ENCODE data around the gene MRPS16. TPM values are rescaled to one million over a fixed set of nuclear protein-coding genes. Genes with fewer than 3 reads are reported as not detected.

The MRPS16 gene
- total and polyA plus RNA-seq, 2 donors from 2014 or later = 82.9 to 160 TPM

- DNase-seq = no peak
- TF ChIP-seq CTCF (IDR thresholded peaks at IDR 0.05; ENCODE audit: borderline replicate concordance, extremely low read depth, insufficient read depth) = no peak
Measured at GRCh38 chr10:73206385-73206784, 46.1 kb downstream of the MRPS16 start.

GRCh38 chr10:73205890-73206289, 46.6 kb downstream of the MRPS16 start:
- DNase-seq (no peak), FAIRE-seq (no peak)
- Histone ChIP-seq H3K27me3 (ENCODE audit: control insufficient read depth, insufficient read depth, low read length) (no peaks in the 10 kb centered on the region), H3K4me3 (ENCODE audit: low read length in 3 of 3) (no peak overlapping the region), H3K4me1 (ENCODE audit: control insufficient read depth in 2 of 3, insufficient read depth in 2 of 3, low read depth in 1 of 3, low read length in 3 of 3) (peaks cover 0 to 7% (median 0%) of the 10 kb centered on the region in 3 donors), H3K27ac (ENCODE audit: low read depth in 2 of 2, low read length in 2 of 2) (no peak overlapping the region), H3K36me3 (ENCODE audit: control insufficient read depth in 2 of 3, insufficient read depth in 3 of 3, low read length in 3 of 3) (peaks cover 0 to 14% (median 2%) of the 10 kb centered on the region in 3 donors), H3K9ac (ENCODE audit: low read length in 3 of 3) (no peak overlapping the region), H3K9me3 (ENCODE audit: control insufficient read depth in 2 of 3, insufficient read depth in 1 of 3, low read length in 3 of 3) (no peaks in the 10 kb centered on the region)
- TF ChIP-seq CTCF (IDR thresholded peaks at IDR 0.05; ENCODE audit: borderline replicate concordance, extremely low read depth, insufficient read depth) = no peak
- intact Hi-C loops (cut with DNase I) = no loop called here

More at GRCh38 chr10:73206385-73206784, 46.1 kb downstream of the MRPS16 start:
- Histone ChIP-seq H3K36me3 (ENCODE audit: control insufficient read depth in 2 of 3, insufficient read depth in 3 of 3, low read length in 3 of 3) (peaks cover 0 to 16% (median 2%) of the 10 kb centered on the region in 3 donors), H3K4me1 (ENCODE audit: control insufficient read depth in 2 of 3, insufficient read depth in 2 of 3, low read depth in 1 of 3, low read length in 3 of 3) (peaks cover 0 to 7% (median 0%) of the 10 kb centered on the region in 3 donors), H3K27me3 (ENCODE audit: control insufficient read depth, insufficient read depth, low read length) (no peaks in the 10 kb centered on the region), H3K4me3 (ENCODE audit: low read length in 3 of 3) (no peak overlapping the region), H3K27ac (ENCODE audit: low read depth in 2 of 2, low read length in 2 of 2) (no peak overlapping the region), H3K9me3 (ENCODE audit: control insufficient read depth in 2 of 3, insufficient read depth in 1 of 3, low read length in 3 of 3) (no peaks in the 10 kb centered on the region), H3K9ac (ENCODE audit: low read length in 3 of 3) (no peak overlapping the region)
- intact Hi-C loops (cut with DNase I) = no loop called here
- FAIRE-seq = no peak

GRCh38 chr10:73205081-73205480, 47.4 kb downstream of the MRPS16 start:
- DNase-seq (no peak), FAIRE-seq (no peak)
- no peak overlapping the region for H3K9ac ChIP-seq (ENCODE audit: low read length in 3 of 3)
- H3K27ac ChIP-seq (ENCODE audit: low read depth in 2 of 2, low read length in 2 of 2) = no peak overlapping the region
- H3K4me1 ChIP-seq (ENCODE audit: control insufficient read depth in 2 of 3, insufficient read depth in 2 of 3, low read depth in 1 of 3, low read length in 3 of 3) = peaks cover 0 to 6% (median 0%) of the 10 kb centered on the region in 3 donors
- no peak for TF ChIP-seq CTCF (IDR thresholded peaks at IDR 0.05; ENCODE audit: borderline replicate concordance, extremely low read depth, insufficient read depth)
- H3K27me3 ChIP-seq (ENCODE audit: control insufficient read depth, insufficient read depth, low read length) = no peaks in the 10 kb centered on the region
- H3K36me3 ChIP-seq (ENCODE audit: control insufficient read depth in 2 of 3, insufficient read depth in 3 of 3, low read length in 3 of 3) = peaks cover 0 to 9% (median 2%) of the 10 kb centered on the region in 3 donors
- no peaks in the 10 kb centered on the region for H3K9me3 ChIP-seq (ENCODE audit: control insufficient read depth in 2 of 3, insufficient read depth in 1 of 3, low read length in 3 of 3)
- H3K4me3 ChIP-seq (ENCODE audit: low read length in 3 of 3) = no peak overlapping the region
- intact Hi-C loops (cut with DNase I) = no loop called here

Other genes with a start within 250 kb of the MRPS16 start
- gene P4HA1, start 155.8 kb downstream of the MRPS16 start, total RNA-seq = 25.3 TPM
- 15.7 TPM for gene P4HA1, start 155.8 kb downstream of the MRPS16 start, polyA plus RNA-seq (ENCODE audit: insufficient read depth, low read depth, low replicate concordance)
- gene NUDT13, start 142.2 kb downstream of the MRPS16 start, total RNA-seq = 3.3 TPM
- 3.7 TPM for gene NUDT13, start 142.2 kb downstream of the MRPS16 start, polyA plus RNA-seq (ENCODE audit: insufficient read depth, low read depth, low replicate concordance)
- 27.5 TPM for gene ECD, start 84.6 kb downstream of the MRPS16 start, total RNA-seq
- 15.2 TPM for gene ECD, start 84.6 kb downstream of the MRPS16 start, polyA plus RNA-seq (ENCODE audit: insufficient read depth, low read depth, low replicate concordance)
- gene FAM149B1, start 84.5 kb downstream of the MRPS16 start, total RNA-seq = 24.9 TPM
- gene FAM149B1, start 84.5 kb downstream of the MRPS16 start, polyA plus RNA-seq (ENCODE audit: insufficient read depth, low read depth, low replicate concordance) = 21.7 TPM
- gene DNAJC9, start 5.4 kb downstream of the MRPS16 start, total RNA-seq = 13.9 TPM
- 9.2 TPM for gene DNAJC9, start 5.4 kb downstream of the MRPS16 start, polyA plus RNA-seq (ENCODE audit: insufficient read depth, low read depth, low replicate concordance)
- 6.0 TPM for gene CFAP70, start 106.2 kb upstream of the MRPS16 start, total RNA-seq
- gene CFAP70, start 106.2 kb upstream of the MRPS16 start, polyA plus RNA-seq (ENCODE audit: insufficient read depth, low read depth, low replicate concordance) = 8.7 TPM
- gene ANXA7, start 161.4 kb upstream of the MRPS16 start, total RNA-seq = 200 TPM
- 129 TPM for gene ANXA7, start 161.4 kb upstream of the MRPS16 start, polyA plus RNA-seq (ENCODE audit: insufficient read depth, low read depth, low replicate concordance)
- 2.4 TPM for gene MSS51, start 180.9 kb upstream of the MRPS16 start, total RNA-seq
- 0.95 TPM for gene MSS51, start 180.9 kb upstream of the MRPS16 start, polyA plus RNA-seq (ENCODE audit: insufficient read depth, low read depth, low replicate concordance)
- 36.1 TPM for gene PPP3CB, start 243.4 kb upstream of the MRPS16 start, total RNA-seq
- gene PPP3CB, start 243.4 kb upstream of the MRPS16 start, polyA plus RNA-seq (ENCODE audit: insufficient read depth, low read depth, low replicate concordance) = 26.8 TPM

Data from kidney (tissue), 14 donors.